Natural killer cell (primary cell): ENCODE results near the gene CFAP300. TPM values are rescaled to one million over a fixed set of nuclear protein-coding genes. Genes with fewer than 3 reads are reported as not detected.

Experiments used
- ATAC-seq, 3 donors: fragments of 150-1000 bp in 2 of 3; fragments of 200-7000 bp in 1 of 3; cut with Tn5 transposase; 1 replicate in 1 of 3; 2 replicates in 2 of 3; pipeline ENCODE4 v1.10.0; 2021; ENCODE audit warnings: mild to moderate bottlenecking in 2 of 3, moderate library complexity in 2 of 3
- DNase-seq, 2 donors: peaks; one replicate each; pipeline versions ENCODE4 v3.0.0 to v3.0.0-alpha.2; 2013 to 2021; ENCODE audit warnings: mixed read lengths in 1 of 2
- H3K27ac ChIP-seq: one replicate; pipeline ENCODE4 v1.5.1; 2013; ENCODE audit warnings: mild to moderate bottlenecking, low read length
- H3K27me3 ChIP-seq: one replicate; pipeline ENCODE4 v1.6.1; 2013; ENCODE audit warnings: low read length; ENCODE audit not compliant: control insufficient read depth, insufficient read depth
- H3K36me3 ChIP-seq: one replicate; pipeline ENCODE4 v1.6.1; 2013; ENCODE audit warnings: low read length; ENCODE audit not compliant: control insufficient read depth, insufficient read depth
- H3K4me1 ChIP-seq: one replicate; pipeline ENCODE4 v1.6.1; 2013; ENCODE audit warnings: low read length; ENCODE audit not compliant: control insufficient read depth, insufficient read depth
- H3K4me3 ChIP-seq: one replicate; pipeline ENCODE4 v1.5.1; 2013; ENCODE audit warnings: low read length
- H3K9me3 ChIP-seq: one replicate; pipeline ENCODE4 v1.6.1; 2013; ENCODE audit warnings: low read length; ENCODE audit not compliant: control insufficient read depth, insufficient read depth
- H3K27ac Mint-ChIP-seq, 2 donors: one replicate each; pipeline ENCODE4 v1.8.0; 2022; ENCODE audit warnings: mild to moderate bottlenecking in 2 of 2, mixed read lengths in 2 of 2, moderate library complexity in 1 of 2
- H3K27me3 Mint-ChIP-seq, 2 donors: one replicate each; pipeline ENCODE4 v1.8.0; 2022; ENCODE audit warnings: low read depth in 2 of 2, mixed read lengths in 2 of 2
- H3K36me3 Mint-ChIP-seq: one replicate; pipeline ENCODE4 v1.8.0; 2022; ENCODE audit warnings: mixed read lengths
- H3K4me1 Mint-ChIP-seq, 2 donors: one replicate each; pipeline ENCODE4 v1.8.0; 2022; ENCODE audit warnings: mixed read lengths in 2 of 2
- H3K4me3 Mint-ChIP-seq: one replicate; pipeline ENCODE4 v1.8.0; 2022; ENCODE audit warnings: mild to moderate bottlenecking, moderate library complexity, mixed read lengths
- H3K9me3 Mint-ChIP-seq, 2 donors: one replicate each; pipeline ENCODE4 v1.8.0; 2022; ENCODE audit warnings: mixed read lengths in 2 of 2
- CTCF ChIP-seq: fragments of 200-600 bp; IDR thresholded peaks from one replicate; pipeline ENCODE4 v1.8.0; 2022; ENCODE audit warnings: antibody characterized with exemption
- WGBS: methylation state at CpG from one replicate; pipeline ENCODE4 v1.1.7; 2013; ENCODE audit warnings: missing lambda C conversion rate; ENCODE audit not compliant: insufficient coverage; 5-methylcytosine and 5-hydroxymethylcytosine counted together
- intact Hi-C: fragments of 100-400 bp; cut with micrococcal nuclease; formaldehyde crosslinking; loops from one replicate; pipeline ENCODE4 v1.14.2; 2022
- total RNA-seq, 4 donors: library from RNA; stranded (reverse); fragments of 120-200 nt in 1 of 4; gene quantifications; one replicate each; pipeline versions ENCODE4 v1.2.3 to v1.2.4, GENCODE V29; 2013 to 2022

The CFAP300 gene
- total RNA-seq, 3 donors from 2014 or later (not counting 1 experiment from before 2014, with no cell fraction given) = not detected

- no peaks in the 10 kb centered on the region for H3K4me1 Mint-ChIP-seq
- H3K27me3 Mint-ChIP-seq = peaks cover 0 to 6% of the 10 kb centered on the region in 2 donors
- H3K36me3 ChIP-seq = no peaks in the 10 kb centered on the region
- H3K27me3 ChIP-seq = peaks cover 3% of the 10 kb centered on the region
- H3K4me1 ChIP-seq = no peaks in the 10 kb centered on the region
- H3K27ac ChIP-seq = no peak overlapping the region
- DNase-seq (no peak), ATAC-seq (no peak)
- H3K4me3 Mint-ChIP-seq = no peak overlapping the region
- H3K4me3 ChIP-seq = no peak overlapping the region
- intact Hi-C loops = no loop called here
- H3K9me3 Mint-ChIP-seq = peaks cover 0 to 5% of the 10 kb centered on the region in 2 donors
- H3K36me3 Mint-ChIP-seq = no peaks in the 10 kb centered on the region
- 88% methylated on average over 2 of the region's 2 CpGs for WGBS
- H3K9me3 ChIP-seq = no peaks in the 10 kb centered on the region
- no peak for TF ChIP-seq CTCF
- H3K27ac Mint-ChIP-seq = no peak overlapping the region
Measured at GRCh38 chr11:102064316-102064715, 17.1 kb downstream of the CFAP300 start.

- no peaks in the 10 kb centered on the region for H3K4me1 Mint-ChIP-seq
- H3K27me3 Mint-ChIP-seq = peaks cover 0 to 2% of the 10 kb centered on the region in 2 donors
- Histone ChIP-seq H3K36me3 (no peaks in the 10 kb centered on the region), H3K9me3 (peaks cover 14% of the 10 kb centered on the region), H3K27ac (no peak overlapping the region), H3K27me3 (no peaks in the 10 kb centered on the region), H3K4me1 (no peaks in the 10 kb centered on the region), H3K4me3 (no peak overlapping the region)
- ATAC-seq (no peak), DNase-seq (no peak)
- intact Hi-C loops = no loop called here
- no peak overlapping the region for H3K27ac Mint-ChIP-seq
- WGBS = 0% methylated on average over 1 of the region's 1 CpG
- TF ChIP-seq CTCF = no peak
- H3K36me3 Mint-ChIP-seq = peaks cover 11% of the 10 kb centered on the region
- H3K4me3 Mint-ChIP-seq = no peak overlapping the region
- peaks cover 8 to 22% of the 10 kb centered on the region in 2 donors for H3K9me3 Mint-ChIP-seq
Measured at GRCh38 chr11:102070766-102071165, 23.5 kb downstream of the CFAP300 start.

- no peak overlapping the region for H3K4me3 Mint-ChIP-seq
- peaks cover 8 to 22% of the 10 kb centered on the region in 2 donors for H3K9me3 Mint-ChIP-seq
- ATAC-seq = no peak
Measured at GRCh38 chr11:102071497-102072472, 24.5 kb downstream of the CFAP300 start.

More at GRCh38 chr11:102071497-102072472, 24.5 kb downstream of the CFAP300 start:
- Histone ChIP-seq H3K4me3 (no peak overlapping the region), H3K27ac (no peak overlapping the region), H3K4me1 (no peaks in the 10 kb centered on the region), H3K27me3 (no peaks in the 10 kb centered on the region), H3K36me3 (no peaks in the 10 kb centered on the region), H3K9me3 (peaks cover 14% of the 10 kb centered on the region)
- no peak for DNase-seq
- Mint-ChIP-seq H3K27ac (no peak overlapping the region), H3K27me3 (peaks cover 0 to 2% of the 10 kb centered on the region in 2 donors), H3K4me1 (no peaks in the 10 kb centered on the region), H3K36me3 (peaks cover 11% of the 10 kb centered on the region)
- no peak for TF ChIP-seq CTCF
- intact Hi-C loops = no loop called here
- no CpG with 5 or more reads among the region's 1 CpG for WGBS
